Activated CD8-positive, alpha-beta T cell treated with anti-CD3 and anti-CD28 coated beads, Interleukin-2, amount 10 ng/mL, durations not matched to agents 7 days and 5 days (primary cell): ENCODE data around the gene MOSPD3. TPM values are rescaled to one million over a fixed set of nuclear protein-coding genes. Genes with fewer than 3 reads are reported as not detected.

Experiments
- ATAC-seq: fragments of 150-1000 bp; cut with Tn5 transposase; one replicate; pipeline ENCODE4 v1.10.0; 2021; ENCODE audit warnings: moderate library complexity
- CTCF ChIA-PET: fragments of 350-600 bp; sonication (Branson Sonifier 250); formaldehyde crosslinking; loops from one replicate; lab custom pipeline; 2021; ENCODE audit warnings: antibody characterized with exemption; lab: Charles Lee
- POLR2A ChIA-PET: fragments of 350-600 bp; sonication (Branson Sonifier 250); formaldehyde crosslinking; loops from one replicate; lab custom pipeline; 2021; ENCODE audit warnings: antibody characterized with exemption; lab: Charles Lee
- DNase-seq: peaks from one replicate; pipeline ENCODE4 v3.0.0-alpha.2; 2020
- H3K27ac Mint-ChIP-seq: one replicate; pipeline ENCODE4 v1.8.0; 2021; ENCODE audit warnings: mild to moderate bottlenecking, mixed read lengths
- H3K27me3 Mint-ChIP-seq: one replicate; pipeline ENCODE4 v1.8.0; 2021; ENCODE audit warnings: low read depth, mixed read lengths
- H3K36me3 Mint-ChIP-seq: one replicate; pipeline ENCODE4 v1.8.0; 2021; ENCODE audit warnings: low read depth, mixed read lengths
- H3K4me1 Mint-ChIP-seq: one replicate; pipeline ENCODE4 v1.8.0; 2021; ENCODE audit warnings: low read depth, mixed read lengths
- H3K4me3 Mint-ChIP-seq: one replicate; pipeline ENCODE4 v1.8.0; 2021; ENCODE audit warnings: mild to moderate bottlenecking, mixed read lengths
- H3K9me3 Mint-ChIP-seq: one replicate; pipeline ENCODE4 v1.8.0; 2022; ENCODE audit warnings: mixed read lengths; ENCODE audit not compliant: insufficient read depth
- total RNA-seq, 2 experiments: library from RNA; stranded (reverse); gene quantifications; one replicate each; pipeline ENCODE4 v1.2.3, GENCODE V29; 2021

Gene MOSPD3
- total RNA-seq, 2 experiments from 2014 or later: 42.1 to 43.5 TPM

DNA sequence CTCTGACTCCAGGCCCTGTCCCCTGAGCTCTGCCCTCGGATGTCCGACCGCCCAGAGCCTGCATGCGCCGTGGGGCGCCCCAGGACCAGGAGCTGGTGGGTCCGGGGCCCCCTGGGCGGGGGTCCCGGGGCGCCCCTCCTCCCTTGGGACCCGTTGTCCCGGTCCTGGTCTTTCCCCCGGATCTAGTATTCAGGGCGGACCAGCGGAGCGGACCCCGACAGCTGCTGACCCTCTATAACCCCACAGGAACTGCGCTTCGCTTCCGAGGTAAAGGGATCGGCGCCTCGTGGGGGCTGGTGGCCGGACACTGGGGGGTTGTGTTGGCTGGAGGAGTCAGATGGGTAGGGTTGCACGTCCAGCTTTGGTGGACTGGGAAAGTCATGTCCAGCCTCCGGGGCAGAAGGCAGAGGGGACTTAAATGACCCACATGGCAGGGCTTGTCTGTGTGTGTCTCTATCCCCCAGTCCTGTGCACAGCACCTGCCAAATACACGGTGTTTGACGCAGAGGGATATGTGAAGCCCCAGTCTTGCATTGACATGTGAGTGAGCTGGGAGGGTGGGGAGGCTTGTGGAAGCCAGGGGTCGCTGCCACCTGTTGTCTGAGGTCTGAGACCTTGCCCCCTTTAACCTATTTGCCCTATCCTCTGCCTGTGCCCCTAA is 520 bp downstream of the MOSPD3 start:
- Mint-ChIP-seq H3K4me3 (peak overlapping the region; percentile 95), H3K36me3 (peaks cover 14% of the 10 kb centered on the region), H3K9me3 (no peaks in the 10 kb centered on the region), H3K4me1 (peaks cover 25% of the 10 kb centered on the region), H3K27ac (peak overlapping the region; percentile 78), H3K27me3 (peaks cover 6% of the 10 kb centered on the region)
- DNase-seq (peak; percentile 58), ATAC-seq (peak; percentile 6)
- ChIA-PET CTCF (interaction anchor here (0.7 to 2.8 kb wide), 20 partner anchors 8 to 240 kb away, joined by 3 to 25 read pairs (median 5); partner anchors contain the start of genes FBXO24, LRCH4, POP7 and SLC12A9), POLR2A (interaction anchor here (0.6 to 1.7 kb wide), 14 partner anchors 9 to 264 kb away, joined by 3 to 10 read pairs (median 4); partner anchors contain the start of genes AGFG2, FBXO24, LRCH4 and ZCWPW1)

DNA sequence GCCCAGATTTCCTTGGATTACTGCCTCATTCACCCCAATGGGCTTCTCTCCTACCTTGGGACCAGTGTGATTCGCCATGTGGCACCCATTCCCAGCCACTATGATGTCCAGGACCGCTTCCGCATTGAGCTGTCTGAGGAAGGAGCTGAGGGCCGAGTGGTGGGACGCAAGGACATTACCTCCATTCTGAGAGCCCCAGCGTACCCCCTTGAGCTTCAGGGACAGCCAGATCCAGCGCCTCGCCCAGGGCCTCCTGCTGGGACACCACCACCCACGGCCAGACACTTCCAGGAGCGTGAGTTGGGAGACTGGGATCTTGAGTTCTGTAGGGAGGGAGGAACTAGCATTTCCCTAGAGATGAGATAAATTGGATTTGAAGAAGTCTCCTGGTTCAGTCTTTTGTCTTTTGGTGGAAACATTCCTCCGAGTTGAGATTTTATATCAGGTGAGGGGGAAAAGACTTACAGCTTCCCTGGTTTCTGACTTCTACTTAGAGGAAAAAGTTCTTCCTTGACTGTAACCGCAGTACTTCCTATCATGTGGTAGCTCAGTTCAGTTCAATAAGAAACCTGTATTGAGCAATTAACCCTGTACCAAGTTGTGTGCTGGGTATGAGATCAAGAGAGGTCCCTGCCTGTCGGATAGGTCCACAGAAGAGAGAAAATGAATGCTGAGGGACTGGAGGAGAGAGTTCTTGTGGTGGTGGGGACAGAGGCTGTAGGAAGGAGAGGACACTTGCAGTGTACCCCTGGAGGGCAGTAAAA is 1.3 kb downstream of the MOSPD3 start:
- ChIA-PET POLR2A (interaction anchor here (1.4 to 1.7 kb wide), 4 partner anchors 13 to 185 kb away, joined by 3 to 8 read pairs (median 6); partner anchors contain the start of genes AGFG2 and ZCWPW1), CTCF (interaction anchor here (0.9 to 2.8 kb wide), 13 partner anchors 8 to 239 kb away, joined by 3 to 25 read pairs (median 7); partner anchors contain the start of genes FBXO24, LRCH4, POP7 and SLC12A9)
- H3K27ac Mint-ChIP-seq: peak overlapping the region; percentile 70

DNA sequence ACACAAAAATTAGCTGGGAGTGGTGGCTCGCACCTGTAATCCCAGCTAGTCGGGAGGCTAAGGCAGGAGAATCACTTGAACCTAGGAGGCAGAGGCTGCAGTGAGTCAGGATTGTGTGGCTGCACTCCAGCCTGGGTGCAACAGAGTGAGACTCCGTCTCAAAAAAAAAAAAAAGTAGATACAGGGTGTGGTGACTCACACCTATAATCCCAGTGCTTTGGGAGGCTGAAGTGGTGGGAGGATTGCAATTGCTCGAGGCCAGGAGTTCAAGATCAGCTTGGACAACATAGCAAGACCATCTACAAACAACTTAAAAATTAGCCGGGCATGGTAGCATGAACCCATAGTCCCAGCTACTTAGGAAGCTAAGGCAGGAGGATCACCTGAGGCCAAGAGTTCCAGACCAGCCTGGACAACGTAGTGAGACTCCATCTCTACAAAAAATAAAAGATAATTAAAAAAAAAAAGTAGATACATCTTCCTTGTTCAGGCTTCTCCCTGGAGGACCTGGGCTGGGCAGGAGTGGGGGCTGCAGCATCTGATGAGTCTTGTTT is 2.0 kb downstream of the MOSPD3 start:
- Mint-ChIP-seq H3K27me3 (peaks cover 3% of the 10 kb centered on the region), H3K4me1 (peaks cover 25% of the 10 kb centered on the region), H3K4me3 (peak overlapping the region; percentile 85), H3K36me3 (peaks cover 14% of the 10 kb centered on the region), H3K9me3 (no peaks in the 10 kb centered on the region), H3K27ac (peak overlapping the region; percentile 26)
- CTCF ChIA-PET: interaction anchor here (0.6 to 2.7 kb wide), 6 partner anchors 9 to 91 kb away, joined by 3 to 18 read pairs (median 6); no protein-coding TSS in a partner anchor
- DNase-seq (no peak), ATAC-seq (no peak)
- POLR2A ChIA-PET: interaction anchor here (1.4 to 1.6 kb wide), 2 partner anchors 12 to 75 kb away, joined by 3 to 5 read pairs; partner anchors contain the start of gene AGFG2

More for the DNA sequence above, 1.3 kb downstream of the MOSPD3 start:
- peaks cover 25% of the 10 kb centered on the region for H3K4me1 Mint-ChIP-seq
- DNase-seq (no peak), ATAC-seq (no peak)
- H3K9me3 Mint-ChIP-seq: no peaks in the 10 kb centered on the region
- peaks cover 14% of the 10 kb centered on the region for H3K36me3 Mint-ChIP-seq
- peak overlapping the region; percentile 85 for H3K4me3 Mint-ChIP-seq
- H3K27me3 Mint-ChIP-seq: peaks cover 6% of the 10 kb centered on the region

DNA sequence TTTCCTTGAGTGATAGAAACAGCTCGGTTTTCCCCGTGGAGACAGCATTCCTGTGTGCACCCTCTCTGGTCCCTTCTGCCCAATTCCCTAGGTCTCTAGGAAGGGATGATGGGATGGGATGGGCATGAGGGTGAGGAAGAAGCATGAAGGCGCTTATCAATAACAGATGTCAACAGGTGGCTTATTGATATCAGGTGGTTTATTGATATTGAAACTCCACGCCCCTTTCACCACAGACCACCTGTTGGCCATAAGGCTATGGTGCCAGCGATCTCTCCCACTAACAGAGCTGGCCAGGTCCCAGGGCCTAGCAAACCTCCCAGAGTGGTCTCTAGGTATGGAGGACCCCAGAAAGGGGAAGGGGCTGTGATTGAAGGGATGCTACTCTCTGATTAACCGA is 7.9 kb downstream of the MOSPD3 start:
- Mint-ChIP-seq H3K4me3 (no peak overlapping the region), H3K27ac (no peak overlapping the region), H3K36me3 (peaks cover 12% of the 10 kb centered on the region), H3K4me1 (peaks cover 19% of the 10 kb centered on the region), H3K27me3 (no peaks in the 10 kb centered on the region), H3K9me3 (no peaks in the 10 kb centered on the region)
- DNase-seq: no peak
- CTCF ChIA-PET: interaction anchor here (0.9 to 1.7 kb wide), 3 partner anchors 13 to 71 kb away, joined by 3 to 4 read pairs (median 3); no protein-coding TSS in a partner anchor
- POLR2A ChIA-PET: interaction anchor here (0.7 kb wide), 1 partner anchor 100 kb away, joined by 4 read pairs; no protein-coding TSS in a partner anchor
- no peak for ATAC-seq

DNA sequence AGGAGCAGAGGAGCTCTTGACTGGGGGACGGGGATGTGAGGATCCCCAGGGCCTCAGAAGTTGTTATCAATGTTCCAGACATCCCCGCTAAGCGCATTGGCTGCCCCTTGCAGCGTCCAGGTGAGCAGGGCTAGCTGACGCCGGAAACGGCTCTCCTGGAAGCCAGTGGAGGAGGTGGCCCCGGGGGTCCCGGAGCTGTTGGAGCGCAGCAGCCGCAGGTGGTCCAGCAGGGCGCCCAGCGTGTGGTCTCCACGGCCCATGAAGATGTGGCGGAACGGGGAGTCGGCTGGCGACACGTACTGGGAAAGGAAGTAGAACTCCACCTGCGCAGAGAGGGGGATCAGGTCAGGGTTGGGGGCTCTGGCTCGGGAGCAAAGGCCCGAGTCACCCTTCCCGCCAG is 8.5 kb downstream of the MOSPD3 start:
- no peak overlapping the region for H3K4me3 Mint-ChIP-seq
- H3K27me3 Mint-ChIP-seq: no peaks in the 10 kb centered on the region

DNA sequence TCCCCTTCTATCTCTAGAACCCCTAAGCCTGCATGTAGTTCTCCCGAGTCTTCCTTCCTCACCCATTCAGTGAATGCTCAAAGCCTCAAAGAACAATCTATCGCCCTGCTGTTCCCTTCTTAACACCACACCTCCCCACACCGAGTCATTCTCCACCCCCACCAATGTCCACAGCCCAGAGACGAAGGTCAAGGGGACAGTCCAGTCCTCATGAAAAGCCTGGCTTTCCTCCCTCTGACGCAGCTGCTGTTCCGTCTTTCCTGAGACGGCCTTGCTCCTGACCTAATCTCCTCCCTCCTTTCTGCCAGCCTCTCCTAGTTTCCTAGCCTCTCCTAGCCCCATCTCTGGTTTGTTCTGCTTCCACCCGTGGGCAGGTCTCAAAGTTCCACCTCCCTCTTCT is 9.2 kb downstream of the MOSPD3 start:
- Mint-ChIP-seq H3K9me3 (no peaks in the 10 kb centered on the region), H3K27me3 (no peaks in the 10 kb centered on the region), H3K27ac (peak overlapping the region; percentile 2), H3K4me3 (no peak overlapping the region), H3K36me3 (peaks cover 12% of the 10 kb centered on the region), H3K4me1 (peaks cover 30% of the 10 kb centered on the region)
- no peak for ATAC-seq
- no peak for DNase-seq
- ChIA-PET POLR2A (no interaction called here), CTCF (no interaction called here)

More for the DNA sequence above, 8.5 kb downstream of the MOSPD3 start:
- Mint-ChIP-seq H3K36me3 (peaks cover 12% of the 10 kb centered on the region), H3K4me1 (peaks cover 23% of the 10 kb centered on the region), H3K27ac (no peak overlapping the region), H3K9me3 (no peaks in the 10 kb centered on the region)
- DNase-seq (no peak), ATAC-seq (no peak)
- ChIA-PET POLR2A (no interaction called here), CTCF (interaction anchor here (1.7 kb wide), 1 partner anchor 70 kb away, joined by 4 read pairs; no protein-coding TSS in a partner anchor)

DNA sequence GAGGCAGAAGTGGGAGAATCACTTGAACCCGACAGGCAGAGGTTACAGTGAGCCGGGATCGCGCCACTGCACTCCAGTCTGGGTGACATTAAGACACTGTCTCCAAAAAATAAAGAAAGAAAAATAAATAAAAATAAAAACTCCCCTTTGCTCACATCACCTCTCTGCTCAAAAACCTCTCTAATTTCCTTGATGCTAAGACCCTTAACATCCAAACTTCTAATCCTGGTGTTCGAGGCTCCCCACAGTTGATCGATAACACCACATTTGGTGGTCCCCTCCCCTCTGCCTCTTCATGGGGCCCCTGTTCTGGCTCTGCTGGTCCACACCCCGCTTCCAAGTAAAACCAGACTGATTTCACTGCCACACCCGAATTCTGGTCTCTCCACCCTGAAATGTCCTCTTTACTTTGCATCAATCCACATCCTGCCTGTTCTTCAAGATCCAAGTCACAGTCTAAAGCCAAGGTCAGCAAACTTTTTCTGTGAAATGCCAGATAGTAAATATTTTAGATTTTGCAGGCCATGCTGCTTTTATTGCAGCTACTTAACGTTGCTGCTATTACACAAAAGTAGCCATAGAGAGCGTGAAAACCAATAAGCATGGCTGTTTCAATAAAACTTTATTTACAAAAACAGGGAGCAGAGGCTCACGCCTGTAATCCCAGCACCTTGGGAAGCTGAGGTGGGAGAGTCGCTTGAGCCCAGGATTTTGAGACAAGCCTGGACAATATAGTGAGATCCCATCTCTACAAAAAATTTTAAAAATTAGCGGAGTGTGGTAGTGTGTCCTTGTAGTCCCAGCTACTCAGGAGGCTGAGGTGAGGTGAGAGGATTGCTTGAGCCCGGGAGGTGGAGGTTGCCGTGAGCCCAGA is 11.8 kb downstream of the MOSPD3 start:
- H3K36me3 Mint-ChIP-seq: peaks cover 20% of the 10 kb centered on the region
- POLR2A ChIA-PET: no interaction called here
- DNase-seq (peak; percentile 63), ATAC-seq (no peak)
- H3K4me1 Mint-ChIP-seq: peaks cover 51% of the 10 kb centered on the region
- H3K4me3 Mint-ChIP-seq: peak overlapping the region; percentile 54
- peak overlapping the region; percentile 93 for H3K27ac Mint-ChIP-seq
- CTCF ChIA-PET: interaction anchor here (0.7 to 2.1 kb wide), 5 partner anchors 9 to 102 kb away, joined by 3 to 6 read pairs (median 3); partner anchors contain the start of gene POP7
- no peaks in the 10 kb centered on the region for H3K27me3 Mint-ChIP-seq
- no peaks in the 10 kb centered on the region for H3K9me3 Mint-ChIP-seq

DNA sequence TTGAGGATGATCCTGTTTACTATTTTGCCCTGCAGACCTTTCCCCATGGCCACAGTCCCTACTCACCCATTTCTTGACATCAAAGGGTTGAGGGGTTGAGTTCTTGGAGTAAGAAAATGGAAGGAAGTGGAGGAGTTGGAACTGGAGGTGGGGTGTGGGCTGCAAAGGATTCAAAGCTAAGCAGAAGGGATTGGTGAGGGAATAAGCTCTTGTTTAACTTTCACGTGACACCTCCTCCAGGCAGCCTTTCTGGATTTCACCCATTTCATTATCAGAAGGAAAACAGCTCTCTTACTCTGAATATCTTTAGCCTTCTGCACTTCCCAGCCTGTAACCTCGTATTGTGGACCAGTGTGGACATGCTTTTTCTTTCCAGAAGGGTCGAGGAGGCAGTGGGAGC is 13.7 kb downstream of the MOSPD3 start:
- ATAC-seq (no peak), DNase-seq (no peak)
- CTCF ChIA-PET: interaction anchor here (1.4 to 2.0 kb wide), 5 partner anchors 9 to 80 kb away, joined by 3 to 12 read pairs (median 9); partner anchors contain the start of genes MOSPD3 and POP7
- Mint-ChIP-seq H3K4me3 (peak overlapping the region; percentile 79), H3K4me1 (peaks cover 66% of the 10 kb centered on the region), H3K27ac (peak overlapping the region; percentile 34), H3K27me3 (no peaks in the 10 kb centered on the region), H3K9me3 (no peaks in the 10 kb centered on the region), H3K36me3 (peaks cover 23% of the 10 kb centered on the region)
- POLR2A ChIA-PET: interaction anchor here (0.6 to 2.0 kb wide), 10 partner anchors 9 to 241 kb away, joined by 3 to 9 read pairs (median 6); partner anchors contain the start of genes FBXO24, MOSPD3, POP7 and TRIP6

DNA sequence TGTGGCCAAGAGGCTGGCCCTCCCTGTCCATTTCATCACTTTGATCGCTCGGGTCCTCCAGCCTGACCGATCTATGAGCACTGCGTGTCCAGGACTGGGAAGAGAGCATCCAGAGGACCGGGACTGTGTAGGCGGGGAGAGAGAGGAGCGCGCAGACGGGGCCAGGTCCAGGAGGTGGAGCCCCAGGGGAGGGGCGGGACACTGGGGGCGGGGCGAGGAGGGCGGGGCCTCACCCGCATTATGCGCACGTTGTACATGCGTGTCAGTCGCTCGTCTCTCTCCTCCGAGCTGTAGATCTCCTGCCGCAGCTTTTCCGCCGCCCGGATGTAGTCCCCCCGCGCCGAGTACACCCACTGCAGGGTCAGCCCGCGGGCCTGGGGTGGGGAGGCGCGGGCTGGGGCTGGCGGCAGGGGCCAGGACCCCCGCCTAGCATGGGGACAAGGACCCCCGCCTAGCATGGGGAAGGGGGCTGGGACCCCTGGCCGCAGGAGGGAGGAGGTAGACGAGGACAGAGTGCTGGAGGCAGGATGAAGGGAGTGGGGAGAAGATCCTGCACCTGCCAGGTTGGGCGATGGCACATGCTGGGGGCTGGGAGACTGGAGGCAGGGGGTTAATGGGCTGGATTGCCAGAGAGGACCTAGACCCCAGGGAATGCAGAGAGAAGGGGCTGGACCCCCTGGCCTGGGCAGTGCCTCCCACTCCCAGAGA is 14.3 kb downstream of the MOSPD3 start:
- ATAC-seq (peak; percentile 96), DNase-seq (peak; percentile 95)
- ChIA-PET CTCF (interaction anchor here (1.4 to 2.0 kb wide), 5 partner anchors 10 to 79 kb away, joined by 3 to 12 read pairs (median 9); partner anchors contain the start of genes MOSPD3 and POP7), POLR2A (interaction anchor here (0.6 to 2.0 kb wide), 10 partner anchors 10 to 240 kb away, joined by 3 to 9 read pairs (median 6); partner anchors contain the start of genes FBXO24, MOSPD3, POP7 and TRIP6)
- peaks cover 23% of the 10 kb centered on the region for H3K36me3 Mint-ChIP-seq
- H3K27ac Mint-ChIP-seq: peak overlapping the region; percentile 90
- H3K4me3 Mint-ChIP-seq: peak overlapping the region; percentile 79
- H3K27me3 Mint-ChIP-seq: no peaks in the 10 kb centered on the region
- no peaks in the 10 kb centered on the region for H3K9me3 Mint-ChIP-seq
- peaks cover 68% of the 10 kb centered on the region for H3K4me1 Mint-ChIP-seq

DNA sequence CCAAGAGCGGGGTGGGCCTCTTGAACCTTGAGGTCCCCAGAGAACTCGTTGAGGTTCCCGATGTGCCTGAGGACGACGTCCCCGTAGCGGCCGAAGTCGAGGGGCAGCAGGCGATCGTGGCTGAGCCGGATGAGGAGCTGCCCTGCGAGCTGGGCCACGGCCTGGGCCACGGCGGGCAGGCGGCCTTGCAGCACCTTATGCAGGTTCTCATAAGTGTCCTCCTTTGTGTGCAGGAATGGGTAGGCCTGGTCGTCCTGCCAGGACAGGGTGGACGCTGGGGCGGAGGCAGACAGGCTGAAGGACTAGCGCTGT is 14.9 kb downstream of the MOSPD3 start:
- H3K36me3 Mint-ChIP-seq: peaks cover 22% of the 10 kb centered on the region
- no peak for DNase-seq
- H3K27me3 Mint-ChIP-seq: no peaks in the 10 kb centered on the region
- CTCF ChIA-PET: interaction anchor here (1.4 to 2.0 kb wide), 4 partner anchors 10 to 79 kb away, joined by 3 to 12 read pairs (median 10); partner anchors contain the start of genes MOSPD3 and POP7
- POLR2A ChIA-PET: interaction anchor here (1.1 to 2.0 kb wide), 2 partner anchors 13 to 15 kb away, joined by 5 to 8 read pairs; partner anchors contain the start of gene MOSPD3
- peak overlapping the region; percentile 79 for H3K4me3 Mint-ChIP-seq
- peaks cover 73% of the 10 kb centered on the region for H3K4me1 Mint-ChIP-seq
- ATAC-seq: no peak
- peak overlapping the region; percentile 90 for H3K27ac Mint-ChIP-seq
- no peaks in the 10 kb centered on the region for H3K9me3 Mint-ChIP-seq
